Ovary (tissue), 9 donors: ENCODE data around the gene THAP12. TPM values are rescaled to one million over a fixed set of nuclear protein-coding genes. Genes with fewer than 3 reads are reported as not detected.

Experiments used
- DNase-seq, 5 donors: peaks; one replicate each; pipeline ENCODE4 v3.0.0-alpha.2; 2019 to 2020
- H3K27ac ChIP-seq, 2 donors: fragments of 200-600 bp; one replicate each; pipeline versions ENCODE4 v1.5.1 to v1.8.0; 2019 to 2022
- H3K27me3 ChIP-seq: fragments of 200-600 bp; one replicate; pipeline ENCODE4 v1.8.0; 2022
- H3K36me3 ChIP-seq: fragments of 200-600 bp; sonication (generic); one replicate; pipeline ENCODE4 v1.5.1; 2019
- H3K4me1 ChIP-seq: one replicate; pipeline ENCODE4 v1.8.1; 2013; ENCODE audit warnings: mild to moderate bottlenecking, moderate library complexity; ENCODE audit not compliant: insufficient read depth
- H3K4me3 ChIP-seq: fragments of 200-600 bp; sonication (generic); one replicate; pipeline ENCODE4 v1.5.1; 2017
- H3K9me3 ChIP-seq, 2 donors: fragments of 200-600 bp in 1 of 2; sonication (generic) in 1 of 2; one replicate each; pipeline versions ENCODE4 v1.5.1 to v1.8.1; 2013 to 2019; ENCODE audit warnings: mild to moderate bottlenecking in 1 of 2, moderate library complexity in 1 of 2
- CTCF ChIP-seq, 3 donors: fragments of 450-650 bp in 2 of 3; fragments of 200-600 bp in 1 of 3; IDR thresholded peaks; one replicate each; pipeline versions ENCODE4 v1.5.1 to v1.8.0; 2016 to 2022; ENCODE audit warnings: antibody characterized with exemption in 3 of 3, mild to moderate bottlenecking in 1 of 3
- EP300 ChIP-seq: sonication (generic); formaldehyde crosslinking; IDR thresholded peaks from one replicate; pipeline ENCODE4 v1.6.1; 2017; ENCODE audit warnings: antibody characterized with exemption
- POLR2A ChIP-seq: fragments of 450-650 bp; IDR thresholded peaks from one replicate; pipeline ENCODE4 v1.6.1; 2017; ENCODE audit warnings: antibody characterized with exemption, mild to moderate bottlenecking, moderate library complexity
- WGBS, 3 donors: extraction: QIAGEN DNeasy Blood & Tissue Kit in 1 of 3; methylation state at CpG; one replicate each; pipeline versions ENCODE4 v1.1.5 to v1.1.7; 2013 to 2017; 5-methylcytosine and 5-hydroxymethylcytosine counted together
- intact Hi-C, 4 donors: fragments of 100-400 bp; cut with DNase I; formaldehyde crosslinking; loops; one replicate each; pipeline versions ENCODE4 v1.11.0 to v1.15.1; 2022 to 2023
- polyA plus RNA-seq, 2 donors: library from polyadenylated mRNA; stranded (reverse); fragments of 200-250 nt in 1 of 2; fragments of 350-450 nt in 1 of 2; fragmentation: Illumina TruSeq in 1 of 2; extraction: RNeasy Lipid Tissue Mini Kit (QIAGEN cat#74804) in 1 of 2; gene quantifications; one replicate each; pipeline ENCODE4 v1.2.3, GENCODE V29; 2013 to 2014
- total RNA-seq, 7 donors: library from RNA; depleted of rRNA in 2 of 7; stranded (reverse); fragments of >200 nt in 2 of 7; fragmentation: NEBNext Ultra II Directional in 3 of 7; extraction: Animal tissue kit (Norgen Biotek cat#: 25700) in 3 of 7; gene quantifications; one replicate each; pipeline versions ENCODE4 v1.1.0 to v1.2.4, GENCODE V29; 2016 to 2023
- donor health status: DM: no; HTN: no; CAD: no; lungs with moderate emphysema.
- donor health status: DM: no; HTN: no; CAD: no.
- donor health status: Bipolar disorder and iron deficiency.
- donor health status: DM: yes; HTN: yes; CAD: no.
- donor health status: DM: no; HTN: no; CAD: no.
- donor health status: DM: yes; HTN: yes; CAD: no.

THAP12 gene
- total and polyA plus RNA-seq, 9 donors: 23.8 to 55.6 (median 41.6) TPM

- H3K4me3 ChIP-seq: no peak overlapping the region
- no peak overlapping the region for H3K27ac ChIP-seq
- no peaks in the 10 kb centered on the region for H3K4me1 ChIP-seq
- DNase-seq: no peak
- TF ChIP-seq EP300 (no peak), CTCF (IDR thresholded peaks at IDR 0.05) (no peak), POLR2A (no peak)
- H3K36me3 ChIP-seq: no peaks in the 10 kb centered on the region
- H3K9me3 ChIP-seq: no peaks in the 10 kb centered on the region
- no peaks in the 10 kb centered on the region for H3K27me3 ChIP-seq
- 88 to 90% (median 89%) methylated on average over 4 of the region's 4 CpGs for WGBS, 3 donors
- intact Hi-C loops: loop anchor here (5.0 to 10.0 kb wide), 5 partner anchors 107 to 512 kb away; partner anchors contain the start of gene WNT11 (in 1 of the 4)
Measured at GRCh38 chr11:76314741-76315090, 66.2 kb downstream of the THAP12 start.

GRCh38 chr11:76313913-76314740, 66.8 kb downstream of the THAP12 start:
- TF ChIP-seq EP300 (no peak), CTCF (IDR thresholded peaks at IDR 0.05) (no peak), POLR2A (no peak)
- no peak overlapping the region for H3K27ac ChIP-seq
- H3K36me3 ChIP-seq: no peaks in the 10 kb centered on the region
- H3K9me3 ChIP-seq: no peaks in the 10 kb centered on the region
- no peaks in the 10 kb centered on the region for H3K27me3 ChIP-seq
- intact Hi-C loops: loop anchor here in 3 of 4 donors (10.0 kb wide), 2 partner anchors 419 to 509 kb away; no protein-coding TSS in a partner anchor
- no peak for DNase-seq
- no peaks in the 10 kb centered on the region for H3K4me1 ChIP-seq
- H3K4me3 ChIP-seq: no peak overlapping the region
- WGBS, 3 donors: 73 to 76% (median 75%) methylated on average over 15 of the region's 15 CpGs

GRCh38 chr11:76313271-76313670, 67.7 kb downstream of the THAP12 start:
- Histone ChIP-seq H3K27ac (no peak overlapping the region), H3K27me3 (no peaks in the 10 kb centered on the region), H3K36me3 (no peaks in the 10 kb centered on the region), H3K9me3 (no peaks in the 10 kb centered on the region), H3K4me3 (no peak overlapping the region), H3K4me1 (no peaks in the 10 kb centered on the region)
- intact Hi-C loops: loop anchor here in 3 of 4 donors (10.0 kb wide), 2 partner anchors 418 to 508 kb away; no protein-coding TSS in a partner anchor
- 83 to 93% (median 93%) methylated on average over 3 of the region's 3 CpGs for WGBS, 3 donors
- no peak for DNase-seq
- TF ChIP-seq POLR2A (no peak), EP300 (no peak), CTCF (IDR thresholded peaks at IDR 0.05) (no peak)

GRCh38 chr11:76310832-76311595, 69.9 kb downstream of the THAP12 start:
- no peak overlapping the region for H3K4me3 ChIP-seq
- no peaks in the 10 kb centered on the region for H3K36me3 ChIP-seq
- H3K27me3 ChIP-seq: no peaks in the 10 kb centered on the region
- intact Hi-C loops: loop anchor here in 3 of 4 donors (10.0 kb wide), 2 partner anchors 416 to 506 kb away; no protein-coding TSS in a partner anchor
- TF ChIP-seq POLR2A (no peak), CTCF (IDR thresholded peaks at IDR 0.05) (no peak), EP300 (no peak)
- no peaks in the 10 kb centered on the region for H3K4me1 ChIP-seq
- no peaks in the 10 kb centered on the region for H3K9me3 ChIP-seq
- DNase-seq: no peak
- no peak overlapping the region for H3K27ac ChIP-seq
- 49 to 57% (median 52%) methylated on average over 13 of the region's 13 CpGs for WGBS, 3 donors
